Activated B cell treated with CpG ODN at 0.5 μM for 24 hours (primary cell): ENCODE measurements around the gene NDUFA8. TPM values are rescaled to one million over a fixed set of nuclear protein-coding genes. Genes with fewer than 3 reads are reported as not detected.

Experiments used
- ATAC-seq: fragments of 200-7000 bp; cut with Tn5 transposase; one replicate; pipeline ENCODE4 v1.10.0; 2021; ENCODE audit warnings: low read depth, mild to moderate bottlenecking, moderate library complexity
- CTCF ChIA-PET: fragments of 350-600 bp; sonication (Branson Sonifier 250); formaldehyde crosslinking; loops from one replicate; lab custom pipeline; 2021; ENCODE audit warnings: antibody characterized with exemption; lab: Charles Lee
- POLR2A ChIA-PET: fragments of 350-600 bp; sonication (Branson Sonifier 250); formaldehyde crosslinking; loops from one replicate; lab custom pipeline; 2021; ENCODE audit warnings: antibody characterized with exemption; lab: Charles Lee
- DNase-seq: peaks from one replicate; pipeline ENCODE4 v3.0.0; 2022
- H3K27ac Mint-ChIP-seq: one replicate; pipeline ENCODE4 v1.8.0; 2020; ENCODE audit warnings: mixed read lengths
- H3K27me3 Mint-ChIP-seq: one replicate; pipeline ENCODE4 v1.8.0; 2021; ENCODE audit warnings: mixed read lengths
- H3K36me3 Mint-ChIP-seq: one replicate; pipeline ENCODE4 v1.8.0; 2021; ENCODE audit warnings: low read depth, mixed read lengths
- H3K4me1 Mint-ChIP-seq: one replicate; pipeline ENCODE4 v1.8.0; 2021; ENCODE audit warnings: mixed read lengths
- H3K4me3 Mint-ChIP-seq: one replicate; pipeline ENCODE4 v1.8.0; 2020; ENCODE audit warnings: mild to moderate bottlenecking, mixed read lengths
- H3K9me3 Mint-ChIP-seq: one replicate; pipeline ENCODE4 v1.8.0; 2020; ENCODE audit warnings: mixed read lengths
- intact Hi-C: fragments of 100-400 bp; cut with micrococcal nuclease; formaldehyde crosslinking; loops from one replicate; pipeline ENCODE4 v1.15.1; 2024
- total RNA-seq: library from RNA; stranded (reverse); gene quantifications from 2 replicates; pipeline ENCODE4 v1.2.3, GENCODE V29; 2022
- TF ChIP-seq, protein P1 (sequence below): fragments of 200-600 bp; IDR thresholded peaks from one replicate; pipeline ENCODE4 v1.8.0; 2022; ENCODE audit warnings: antibody characterized with exemption, mild to moderate bottlenecking

NDUFA8 gene
- total RNA-seq, 1 donor from 2014 or later, result 21.2 TPM

DNA sequence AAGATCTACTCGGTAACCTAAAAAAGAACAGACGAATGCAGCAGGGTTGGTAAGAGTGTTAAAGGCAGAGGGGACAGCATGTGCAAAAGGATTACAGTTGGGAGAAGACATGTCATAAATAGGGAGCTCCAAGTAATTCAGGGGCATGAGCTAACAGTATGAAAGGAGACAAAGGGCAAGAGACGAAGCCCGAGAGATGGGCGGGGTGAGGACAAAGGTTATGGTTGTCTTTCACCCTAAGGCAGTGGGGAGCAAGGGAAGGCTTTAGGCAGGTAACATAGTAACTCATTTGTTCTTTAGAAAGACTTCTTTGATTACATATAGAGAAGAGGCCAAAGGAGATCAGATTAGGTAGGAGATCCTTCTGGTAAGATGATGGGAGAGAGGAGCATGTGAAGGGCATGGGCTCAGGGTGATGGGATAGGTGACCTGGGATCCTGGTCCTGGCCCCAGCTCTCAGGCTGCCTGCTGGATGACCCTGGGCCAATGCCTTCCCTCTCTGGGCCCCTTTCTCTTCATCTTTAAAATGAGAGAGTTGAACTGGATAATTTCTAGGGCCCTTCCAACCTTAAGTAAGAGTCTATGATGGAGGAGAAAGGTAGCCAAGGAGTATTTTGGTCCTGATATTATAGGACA lies 19.6 kb upstream of the NDUFA8 start:
- Mint-ChIP-seq H3K9me3 (no peaks in the 10 kb centered on the region), H3K4me1 (no peaks in the 10 kb centered on the region), H3K27me3 (peaks cover 16% of the 10 kb centered on the region), H3K36me3 (no peaks in the 10 kb centered on the region), H3K27ac (no peak overlapping the region), H3K4me3 (no peak overlapping the region)
- ChIA-PET CTCF (no interaction called here), POLR2A (no interaction called here)
- DNase-seq, result no peak
- intact Hi-C loops, result no loop called here
- ATAC-seq, result no peak
- TF ChIP-seq, protein P1, sequence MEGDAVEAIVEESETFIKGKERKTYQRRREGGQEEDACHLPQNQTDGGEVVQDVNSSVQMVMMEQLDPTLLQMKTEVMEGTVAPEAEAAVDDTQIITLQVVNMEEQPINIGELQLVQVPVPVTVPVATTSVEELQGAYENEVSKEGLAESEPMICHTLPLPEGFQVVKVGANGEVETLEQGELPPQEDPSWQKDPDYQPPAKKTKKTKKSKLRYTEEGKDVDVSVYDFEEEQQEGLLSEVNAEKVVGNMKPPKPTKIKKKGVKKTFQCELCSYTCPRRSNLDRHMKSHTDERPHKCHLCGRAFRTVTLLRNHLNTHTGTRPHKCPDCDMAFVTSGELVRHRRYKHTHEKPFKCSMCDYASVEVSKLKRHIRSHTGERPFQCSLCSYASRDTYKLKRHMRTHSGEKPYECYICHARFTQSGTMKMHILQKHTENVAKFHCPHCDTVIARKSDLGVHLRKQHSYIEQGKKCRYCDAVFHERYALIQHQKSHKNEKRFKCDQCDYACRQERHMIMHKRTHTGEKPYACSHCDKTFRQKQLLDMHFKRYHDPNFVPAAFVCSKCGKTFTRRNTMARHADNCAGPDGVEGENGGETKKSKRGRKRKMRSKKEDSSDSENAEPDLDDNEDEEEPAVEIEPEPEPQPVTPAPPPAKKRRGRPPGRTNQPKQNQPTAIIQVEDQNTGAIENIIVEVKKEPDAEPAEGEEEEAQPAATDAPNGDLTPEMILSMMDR, result no peak

DNA sequence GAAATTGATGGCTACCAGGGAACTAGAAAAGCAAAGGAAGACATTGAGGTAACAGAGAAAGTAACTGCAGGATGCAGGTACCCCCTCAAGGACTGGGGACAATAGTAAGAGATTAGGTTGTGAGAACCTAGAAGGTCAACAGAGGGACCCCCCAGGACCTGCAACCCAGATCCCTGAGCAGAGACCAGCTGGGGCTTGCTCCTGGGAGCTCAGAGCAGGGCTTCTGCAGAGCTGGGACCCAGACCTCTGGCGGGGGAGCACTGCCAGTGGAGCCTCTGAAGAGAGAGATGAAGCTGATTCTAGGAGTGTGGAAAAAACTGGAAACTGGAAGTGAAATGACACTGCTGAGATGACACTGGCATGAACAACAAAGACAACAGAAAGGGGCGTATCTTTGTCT lies 17.3 kb upstream of the NDUFA8 start:
- CTCF ChIA-PET, result no interaction called here
- no peaks in the 10 kb centered on the region for H3K36me3 Mint-ChIP-seq
- intact Hi-C loops, result no loop called here
- ATAC-seq (no peak), DNase-seq (no peak)
- H3K4me1 Mint-ChIP-seq, result no peaks in the 10 kb centered on the region
- H3K27ac Mint-ChIP-seq, result no peak overlapping the region
- no peaks in the 10 kb centered on the region for H3K9me3 Mint-ChIP-seq
- POLR2A ChIA-PET, result no interaction called here
- TF ChIP-seq, protein P1, result no peak
- peaks cover 32% of the 10 kb centered on the region for H3K27me3 Mint-ChIP-seq
- H3K4me3 Mint-ChIP-seq, result no peak overlapping the region

DNA sequence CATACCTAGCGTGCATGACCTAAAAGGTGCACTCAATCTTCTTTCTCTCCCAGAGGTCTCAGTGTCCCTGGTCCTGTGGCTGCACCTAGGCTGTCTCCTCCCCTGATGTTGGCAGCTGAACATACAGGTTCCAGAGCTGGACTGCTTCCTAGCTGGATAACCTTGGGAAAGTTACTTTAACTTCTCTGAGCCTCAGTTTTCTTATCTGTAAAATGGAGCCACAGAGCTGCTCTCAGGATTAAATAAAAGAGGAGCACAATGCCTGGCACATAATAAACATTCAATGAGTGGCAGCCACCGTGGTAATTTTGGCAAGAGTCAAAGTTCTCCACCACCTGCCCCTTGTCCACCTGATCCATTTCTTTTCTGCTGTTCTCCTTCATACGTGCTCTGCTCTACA lies 14.1 kb upstream of the NDUFA8 start:
- no peak for DNase-seq
- H3K27me3 Mint-ChIP-seq, result peaks cover 31% of the 10 kb centered on the region
- ChIA-PET CTCF (no interaction called here), POLR2A (no interaction called here)
- H3K9me3 Mint-ChIP-seq, result no peaks in the 10 kb centered on the region
- TF ChIP-seq, protein P1, result no peak
- H3K36me3 Mint-ChIP-seq, result no peaks in the 10 kb centered on the region
- H3K4me1 Mint-ChIP-seq, result no peaks in the 10 kb centered on the region
- ATAC-seq, result no peak
- no peak overlapping the region for H3K4me3 Mint-ChIP-seq
- H3K27ac Mint-ChIP-seq, result no peak overlapping the region
- intact Hi-C loops, result no loop called here

DNA sequence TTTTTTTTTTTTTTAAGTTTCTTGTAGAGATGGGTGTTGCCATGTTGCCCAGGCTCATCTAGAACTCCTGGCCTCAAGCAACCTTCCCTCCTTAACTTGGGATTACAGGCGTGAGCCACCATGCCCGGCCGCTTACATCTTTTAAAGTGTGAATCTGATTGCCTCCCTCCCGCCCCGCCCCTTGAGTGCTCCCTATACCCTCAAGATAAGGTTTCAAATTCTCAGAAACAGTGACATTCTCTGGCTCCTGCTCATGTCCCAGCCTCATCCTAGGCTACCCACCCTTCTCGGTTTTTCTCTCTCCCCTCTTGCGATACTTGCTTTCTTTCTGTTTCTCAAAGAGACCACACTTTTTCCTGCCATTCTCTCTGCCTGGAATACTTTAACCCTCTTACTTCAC lies 12.6 kb upstream of the NDUFA8 start:
- no peak for ATAC-seq
- Mint-ChIP-seq H3K9me3 (no peaks in the 10 kb centered on the region), H3K4me1 (no peaks in the 10 kb centered on the region), H3K4me3 (no peak overlapping the region), H3K27ac (no peak overlapping the region), H3K27me3 (peaks cover 37% of the 10 kb centered on the region), H3K36me3 (no peaks in the 10 kb centered on the region)
- ChIA-PET CTCF (no interaction called here), POLR2A (no interaction called here)
- intact Hi-C loops, result no loop called here
- TF ChIP-seq, protein P1, result no peak
- DNase-seq, result no peak

DNA sequence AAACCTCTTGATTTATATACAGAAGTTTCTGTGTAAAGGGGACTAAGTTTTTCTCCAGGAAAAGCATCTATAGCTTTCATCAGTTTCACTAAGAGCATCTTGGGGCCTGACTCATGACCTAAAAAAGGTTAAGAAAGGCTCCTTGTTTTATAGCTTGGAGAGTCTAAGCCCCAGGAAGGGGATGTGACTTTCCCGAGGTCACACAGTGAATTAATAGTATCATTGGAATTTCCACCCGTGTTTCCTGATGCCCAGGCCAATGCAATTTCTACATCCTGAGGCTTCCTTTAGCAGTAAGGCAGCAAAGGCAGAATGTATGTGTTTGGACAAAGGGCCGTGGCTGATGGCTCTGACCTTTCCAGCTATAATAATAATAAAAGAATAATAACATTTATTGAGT lies 8.8 kb upstream of the NDUFA8 start:
- no peak for DNase-seq
- ChIA-PET POLR2A (interaction anchor here (0.5 kb wide), 1 partner anchor 694 kb away, joined by 3 read pairs; no protein-coding TSS in a partner anchor), CTCF (no interaction called here)
- Mint-ChIP-seq H3K27ac (no peak overlapping the region), H3K4me1 (no peaks in the 10 kb centered on the region), H3K36me3 (no peaks in the 10 kb centered on the region), H3K9me3 (no peaks in the 10 kb centered on the region), H3K27me3 (peaks cover 41% of the 10 kb centered on the region), H3K4me3 (no peak overlapping the region)
- intact Hi-C loops, result no loop called here
- ATAC-seq, result no peak
- TF ChIP-seq, protein P1, result no peak
